Fibroblast of pulmonary artery (primary cell): ENCODE results near the gene HOXA13.

Source experiments
- DNase-seq: peaks from one replicate; pipeline ENCODE4 v3.0.0-alpha.2; 2010; ENCODE audit warnings: low read depth
- H3K4me3 ChIP-seq: replicated peaks from 2 replicates; pipeline ENCODE4 v1.5.1; 2011; ENCODE audit warnings: low read depth, mild to moderate bottlenecking, control low read depth, low read length, moderate library complexity
- CTCF ChIP-seq: IDR thresholded peaks from 2 replicates; pipeline ENCODE4 v1.5.1; 2011; ENCODE audit warnings: mild to moderate bottlenecking, control low read depth, low read length, inconsistent platforms; ENCODE audit errors: missing control alignments

HOXA13 gene

GRCh38 chr7:27164045-27164366 is 35.9 kb downstream of the HOXA13 start:
- no peak overlapping the region for H3K4me3 ChIP-seq
- no peak for TF ChIP-seq CTCF
- no peak for DNase-seq

DNA sequence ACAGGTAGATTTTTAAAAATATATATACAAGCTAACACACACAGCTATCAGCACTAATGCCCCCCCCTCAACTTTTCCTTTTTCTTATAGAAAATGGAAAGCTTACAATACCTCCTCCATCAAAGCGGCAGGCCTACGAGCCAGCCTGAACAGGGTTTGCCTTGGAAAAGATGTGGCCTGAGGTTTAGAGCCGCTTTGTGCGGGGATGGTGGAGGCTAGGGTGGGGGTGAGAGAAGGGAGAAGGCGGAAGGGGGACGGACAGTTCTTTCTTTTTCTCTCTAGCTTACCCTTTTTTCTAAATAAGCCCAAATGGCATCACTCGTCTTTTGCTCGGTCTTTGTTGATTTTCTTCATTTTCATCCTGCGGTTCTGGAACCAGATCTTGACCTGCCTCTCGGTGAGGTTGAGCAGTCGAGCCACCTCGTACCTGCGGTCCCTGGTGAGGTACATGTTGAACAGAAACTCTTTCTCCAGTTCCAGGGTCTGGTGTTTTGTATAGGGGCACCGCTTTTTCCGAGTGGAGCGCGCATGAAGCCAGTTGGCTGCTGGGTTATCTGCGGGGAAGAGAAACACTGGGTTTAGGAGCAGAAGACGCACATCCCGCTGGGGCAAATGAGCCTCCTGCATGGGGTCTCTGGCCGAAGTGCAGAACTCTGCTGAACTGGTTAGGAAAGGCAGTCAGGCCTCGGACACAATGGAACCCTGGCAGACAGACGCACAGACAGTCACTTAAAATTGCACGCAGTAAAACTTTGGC is 36.4 kb downstream of the HOXA13 start:
- no peak for TF ChIP-seq CTCF
- no peak overlapping the region for H3K4me3 ChIP-seq
- no peak for DNase-seq

GRCh38 chr7:27162561-27163287 is 37.2 kb downstream of the HOXA13 start:
- no peak for DNase-seq
- H3K4me3 ChIP-seq = no peak overlapping the region
- TF ChIP-seq CTCF = no peak

DNA sequence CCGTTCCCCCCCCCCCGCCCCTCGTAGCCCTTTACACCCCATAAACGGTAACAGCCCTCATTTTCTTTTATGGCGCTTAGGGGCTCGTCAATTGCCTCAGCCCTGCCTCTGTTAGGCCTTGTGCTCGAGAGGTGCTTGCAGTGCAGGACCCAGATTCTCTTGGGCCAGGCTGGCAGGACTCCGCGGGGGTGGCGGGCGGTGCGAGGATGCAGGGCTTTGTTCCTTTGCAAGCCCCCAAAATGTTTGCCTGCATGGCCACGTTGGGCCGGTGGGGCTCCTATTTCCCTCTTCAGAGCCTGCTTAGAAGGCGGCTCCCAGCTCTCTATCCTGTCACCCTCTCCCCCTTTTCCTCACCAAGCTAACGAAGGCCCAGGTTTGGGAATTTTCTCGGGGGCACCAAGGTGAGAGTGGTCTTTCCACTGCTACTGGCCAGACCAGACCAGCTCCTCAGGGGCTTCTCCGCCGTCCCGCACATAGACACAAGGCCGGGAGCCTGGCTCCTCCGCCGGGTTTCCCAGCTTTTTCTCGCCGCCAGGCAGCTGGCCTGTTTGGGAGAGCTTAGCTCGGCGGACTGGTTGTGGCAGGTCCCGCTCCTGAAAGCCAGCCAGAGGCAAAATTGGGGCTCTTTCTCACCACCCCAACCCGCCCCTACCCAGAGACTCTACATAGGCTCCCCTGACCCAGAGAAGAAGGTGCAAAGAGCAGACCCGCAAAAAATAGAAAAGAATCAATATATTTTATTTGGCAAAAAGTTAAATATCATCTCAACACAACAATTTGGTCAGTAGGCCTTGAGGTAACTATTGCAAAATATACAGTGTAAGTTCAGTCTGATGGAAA is 38.0 kb downstream of the HOXA13 start:
- no peak overlapping the region for H3K4me3 ChIP-seq
- DNase-seq = no peak
- TF ChIP-seq CTCF = no peak

DNA sequence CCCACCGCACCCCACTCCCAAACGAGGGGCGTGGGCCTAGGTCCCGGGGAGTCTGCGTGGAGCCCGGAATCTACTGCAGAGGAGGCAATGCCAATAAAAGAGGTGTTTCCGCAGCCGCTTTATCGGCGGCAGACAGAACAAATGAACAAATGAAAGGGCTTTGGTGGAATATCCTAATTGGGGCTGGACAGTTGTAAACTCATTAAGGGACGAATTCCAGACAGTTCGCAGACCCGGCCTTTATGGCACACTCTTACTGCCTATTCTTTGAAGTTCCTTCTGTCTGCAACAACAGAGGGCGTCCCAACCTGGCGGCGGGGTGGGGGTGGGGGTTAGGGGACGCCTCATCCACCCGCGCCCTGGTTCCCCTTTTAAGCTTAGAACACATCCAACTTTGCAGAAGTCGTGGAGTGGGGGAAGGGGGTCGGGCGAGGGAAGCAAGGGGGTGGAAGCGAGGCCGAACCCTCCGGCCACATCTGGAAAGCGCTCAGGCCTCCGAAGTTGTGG is 38.6 kb downstream of the HOXA13 start:
- TF ChIP-seq CTCF = no peak
- DNase-seq = no peak
- peak overlapping the region; percentile 48 for H3K4me3 ChIP-seq

- peak overlapping the region; percentile 48 for H3K4me3 ChIP-seq
- peak; percentile 82 for DNase-seq
- TF ChIP-seq CTCF = peak; percentile 86
These were observed 39.2 kb downstream of the HOXA13 start for GRCh38 chr7:27160546-27161213.
